HUES48 (cell line): ENCODE measurements around the gene MPEG1.

Source experiments
- H3K27ac ChIP-seq: one replicate; pipeline ENCODE4 v1.7.0; 2013; ENCODE audit warnings: low read depth, low read length, inconsistent platforms
- H3K27me3 ChIP-seq: 2 replicates; pipeline ENCODE4 v1.6.1; 2013; ENCODE audit warnings: mild to moderate bottlenecking, low read length; ENCODE audit not compliant: control insufficient read depth, insufficient read depth
- H3K36me3 ChIP-seq: 2 replicates; pipeline ENCODE4 v1.6.1; 2013; ENCODE audit warnings: low read length; ENCODE audit not compliant: control insufficient read depth, insufficient read depth
- H3K4me1 ChIP-seq: 2 replicates; pipeline ENCODE4 v1.6.1; 2013; ENCODE audit warnings: mild to moderate bottlenecking, low read length; ENCODE audit not compliant: control insufficient read depth, insufficient read depth
- H3K4me3 ChIP-seq: 2 replicates; pipeline ENCODE4 v1.5.1; 2013; ENCODE audit warnings: mild to moderate bottlenecking, low read depth, low read length
- H3K9ac ChIP-seq: 2 replicates; pipeline ENCODE4 v1.6.1; 2013; ENCODE audit warnings: mild to moderate bottlenecking, low read depth, low read length, moderate library complexity
- H3K9me3 ChIP-seq: 2 replicates; pipeline ENCODE4 v1.6.1; 2013; ENCODE audit warnings: low read length; ENCODE audit not compliant: control insufficient read depth, insufficient read depth

The MPEG1 gene

DNA sequence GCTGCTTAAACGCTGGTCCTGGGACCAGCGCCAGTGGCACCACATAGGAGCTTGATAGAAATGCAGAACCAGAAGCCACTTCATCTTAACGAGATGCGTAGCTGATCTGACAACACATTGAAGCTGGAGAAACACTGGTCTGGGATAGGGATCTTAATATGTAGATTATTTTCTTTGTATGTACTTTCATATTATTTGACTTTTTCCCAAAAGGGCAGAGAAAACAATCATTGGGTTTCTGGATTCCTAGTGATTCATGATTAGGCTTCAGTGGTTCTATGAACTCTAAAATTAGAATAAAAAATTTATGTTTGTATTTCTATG, 12.3 kb downstream of the MPEG1 start:
- H3K4me1 ChIP-seq, result no peaks in the 10 kb centered on the region
- H3K36me3 ChIP-seq, result peaks cover 39% of the 10 kb centered on the region
- no peaks in the 10 kb centered on the region for H3K27me3 ChIP-seq
- no peak overlapping the region for H3K4me3 ChIP-seq
- no peak overlapping the region for H3K27ac ChIP-seq
- H3K9ac ChIP-seq, result no peak overlapping the region
- peaks cover 3% of the 10 kb centered on the region; the same call in 1 of the 2 replicates for H3K9me3 ChIP-seq

DNA sequence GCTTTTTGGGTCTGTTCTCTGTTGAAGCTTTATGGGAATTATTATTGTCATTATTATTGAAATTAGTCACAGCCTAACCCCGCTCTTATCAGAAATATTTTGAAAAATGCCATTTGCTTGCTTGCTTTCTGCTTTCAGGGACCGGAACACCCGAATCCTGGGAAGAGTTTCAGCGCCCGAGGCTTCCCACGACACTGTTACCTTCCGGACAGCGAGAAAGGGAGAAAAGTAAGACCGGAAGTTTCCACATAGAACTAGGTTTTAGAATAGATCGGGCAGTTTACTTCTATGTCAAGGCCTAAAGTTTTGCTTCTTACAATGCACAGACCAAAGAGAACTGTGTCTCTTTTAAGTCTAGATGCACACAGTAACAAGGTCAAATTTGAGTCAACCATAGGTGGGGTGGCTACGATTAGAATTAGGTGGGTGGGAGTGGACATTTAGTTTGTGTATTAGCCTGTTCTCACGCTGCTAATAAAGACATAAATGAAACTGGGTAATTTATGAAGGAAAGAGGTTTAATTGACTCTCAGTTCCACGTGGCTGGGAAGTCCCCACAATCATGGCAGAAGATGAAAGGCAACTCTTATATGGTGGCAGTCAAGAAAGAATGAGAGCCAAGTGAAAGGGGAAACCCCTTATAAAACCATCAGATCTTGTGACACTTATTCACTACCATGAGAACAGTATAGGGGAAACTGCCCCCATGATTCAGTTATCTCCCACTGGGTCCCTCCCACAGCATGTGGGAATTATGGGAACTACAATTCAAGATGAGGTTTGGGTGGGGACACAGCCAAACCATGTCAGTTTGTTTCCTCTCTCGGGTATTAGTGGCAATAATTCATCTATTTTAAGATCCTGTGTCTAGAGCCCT, 12.9 kb downstream of the MPEG1 start:
- Histone ChIP-seq H3K27ac (no peak overlapping the region), H3K27me3 (no peaks in the 10 kb centered on the region), H3K4me3 (no peak overlapping the region), H3K9ac (no peak overlapping the region), H3K4me1 (no peaks in the 10 kb centered on the region), H3K9me3 (peaks cover 3% of the 10 kb centered on the region; the same call in 1 of the 2 replicates), H3K36me3 (peaks cover 41% of the 10 kb centered on the region)

GRCh38 chr11:59198726-59199125, 14.0 kb downstream of the MPEG1 start:
- H3K36me3 ChIP-seq, result peaks cover 40% of the 10 kb centered on the region
- no peaks in the 10 kb centered on the region for H3K4me1 ChIP-seq
- H3K27ac ChIP-seq, result no peak overlapping the region
- no peak overlapping the region for H3K4me3 ChIP-seq
- H3K9ac ChIP-seq, result no peak overlapping the region
- no peaks in the 10 kb centered on the region for H3K27me3 ChIP-seq
- peaks cover 3% of the 10 kb centered on the region; the same call in 1 of the 2 replicates for H3K9me3 ChIP-seq

DNA sequence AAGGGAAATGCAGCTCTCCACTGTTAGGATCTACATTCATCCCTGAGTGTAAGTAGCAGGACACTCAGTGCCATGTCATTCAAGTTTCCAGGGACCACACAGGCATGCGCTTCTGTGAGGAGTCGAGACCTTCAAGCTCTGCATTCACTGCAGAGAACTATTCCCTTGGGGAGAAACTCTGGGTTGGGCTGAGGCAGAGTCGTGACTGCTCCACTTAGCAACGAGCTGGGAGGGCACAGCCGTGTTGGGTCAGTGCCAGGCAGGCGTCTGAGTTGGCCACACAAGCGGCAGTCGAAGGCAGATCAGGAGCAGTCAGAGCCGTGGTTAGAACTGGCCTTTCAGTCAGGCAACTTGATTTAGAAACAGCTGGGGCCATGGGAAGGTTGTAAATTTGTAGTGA, 14.7 kb downstream of the MPEG1 start:
- Histone ChIP-seq H3K27me3 (no peaks in the 10 kb centered on the region), H3K9me3 (peaks cover 3% of the 10 kb centered on the region; the same call in 1 of the 2 replicates), H3K4me3 (no peak overlapping the region), H3K9ac (no peak overlapping the region), H3K36me3 (peaks cover 44% of the 10 kb centered on the region), H3K4me1 (no peaks in the 10 kb centered on the region), H3K27ac (no peak overlapping the region)

- Histone ChIP-seq H3K4me3 (no peak overlapping the region), H3K9ac (no peak overlapping the region), H3K4me1 (no peaks in the 10 kb centered on the region), H3K9me3 (peaks cover 3% of the 10 kb centered on the region; the same call in 1 of the 2 replicates), H3K36me3 (peaks cover 54% of the 10 kb centered on the region), H3K27ac (no peak overlapping the region), H3K27me3 (no peaks in the 10 kb centered on the region)
These were observed 15.9 kb downstream of the MPEG1 start for GRCh38 chr11:59196777-59197176.

DNA sequence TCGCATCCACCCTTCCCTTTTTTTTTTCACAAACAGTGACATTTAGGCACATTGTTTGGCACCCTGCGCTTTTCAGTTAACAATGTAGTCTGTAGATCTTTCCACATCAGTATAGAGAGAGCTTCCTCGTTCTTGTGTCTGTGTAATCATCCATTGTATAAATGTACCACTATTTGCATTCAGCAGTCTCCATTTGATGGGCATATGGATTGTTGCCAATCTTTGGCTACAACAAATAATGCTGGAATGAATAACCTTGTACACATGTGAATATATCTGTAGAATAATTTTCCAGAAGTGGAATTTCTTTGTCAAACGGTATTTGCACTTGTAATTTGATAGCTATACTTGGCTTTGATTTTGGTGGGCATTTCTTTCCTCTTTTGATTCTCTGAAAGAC, 17.1 kb downstream of the MPEG1 start:
- Histone ChIP-seq H3K27ac (no peak overlapping the region), H3K4me3 (no peak overlapping the region), H3K36me3 (peaks cover 63% of the 10 kb centered on the region), H3K4me1 (no peaks in the 10 kb centered on the region), H3K9me3 (peaks cover 3% of the 10 kb centered on the region; the same call in 1 of the 2 replicates), H3K9ac (no peak overlapping the region), H3K27me3 (no peaks in the 10 kb centered on the region)

DNA sequence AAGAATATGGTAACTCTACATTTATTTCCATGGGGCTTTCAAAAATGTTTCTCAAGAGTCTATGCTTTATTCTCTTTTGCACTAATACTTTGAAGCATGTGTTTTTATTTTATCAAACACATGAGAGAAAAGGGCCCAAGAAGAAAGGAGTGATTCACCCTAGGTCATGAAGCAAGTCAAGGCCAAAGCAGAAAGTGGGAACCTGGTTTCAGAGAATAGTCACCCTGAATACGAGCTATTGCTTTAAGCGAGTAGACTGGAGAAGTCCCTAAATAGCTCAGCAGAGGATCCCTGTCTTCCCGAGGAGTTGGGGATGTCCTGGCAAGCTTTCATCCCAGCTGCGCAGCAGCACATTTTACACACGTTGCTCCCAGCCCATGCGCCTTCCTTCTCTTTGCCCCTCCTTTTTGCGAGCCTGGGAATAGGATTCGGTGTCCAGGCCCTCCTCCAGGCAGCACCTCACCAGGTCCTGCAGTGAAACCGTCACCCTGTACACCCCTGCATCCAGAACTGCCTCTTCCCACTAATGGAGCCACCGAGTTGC, 19.1 kb downstream of the MPEG1 start:
- Histone ChIP-seq H3K4me3 (no peak overlapping the region), H3K9ac (no peak overlapping the region), H3K9me3 (peaks cover 3% of the 10 kb centered on the region; the same call in 1 of the 2 replicates), H3K27me3 (no peaks in the 10 kb centered on the region), H3K27ac (no peak overlapping the region), H3K4me1 (no peaks in the 10 kb centered on the region), H3K36me3 (peaks cover 79% of the 10 kb centered on the region)

GRCh38 chr11:59192446-59193020, 20.2 kb downstream of the MPEG1 start:
- Histone ChIP-seq H3K36me3 (peaks cover 82% of the 10 kb centered on the region), H3K9me3 (peaks cover 3% of the 10 kb centered on the region; the same call in 1 of the 2 replicates), H3K9ac (no peak overlapping the region), H3K4me3 (no peak overlapping the region), H3K27me3 (no peaks in the 10 kb centered on the region), H3K4me1 (no peaks in the 10 kb centered on the region), H3K27ac (no peak overlapping the region)

DNA sequence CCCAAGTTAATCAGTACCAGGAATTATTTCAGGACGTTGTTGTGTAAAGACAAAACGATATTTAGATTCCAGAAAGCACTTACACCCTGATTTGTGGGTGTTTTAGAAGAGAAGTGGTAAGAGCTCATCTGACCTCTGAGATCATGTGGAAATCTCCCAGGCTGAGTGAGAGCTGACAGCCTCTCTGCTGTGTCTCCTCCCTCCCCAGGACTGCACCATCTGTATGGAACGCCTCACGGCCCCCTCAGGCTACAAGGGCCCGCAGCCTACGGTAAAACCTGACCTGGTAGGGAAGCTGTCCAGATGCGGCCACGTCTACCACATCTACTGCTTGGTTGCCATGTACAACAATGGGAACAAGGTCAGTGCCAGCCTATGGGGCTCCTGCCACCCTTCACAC, 20.8 kb downstream of the MPEG1 start:
- peaks cover 3% of the 10 kb centered on the region; the same call in 1 of the 2 replicates for H3K9me3 ChIP-seq
- no peak overlapping the region for H3K27ac ChIP-seq
- H3K36me3 ChIP-seq, result peaks cover 80% of the 10 kb centered on the region
- H3K9ac ChIP-seq, result no peak overlapping the region
- no peak overlapping the region for H3K4me3 ChIP-seq
- H3K27me3 ChIP-seq, result no peaks in the 10 kb centered on the region
- H3K4me1 ChIP-seq, result no peaks in the 10 kb centered on the region

DNA sequence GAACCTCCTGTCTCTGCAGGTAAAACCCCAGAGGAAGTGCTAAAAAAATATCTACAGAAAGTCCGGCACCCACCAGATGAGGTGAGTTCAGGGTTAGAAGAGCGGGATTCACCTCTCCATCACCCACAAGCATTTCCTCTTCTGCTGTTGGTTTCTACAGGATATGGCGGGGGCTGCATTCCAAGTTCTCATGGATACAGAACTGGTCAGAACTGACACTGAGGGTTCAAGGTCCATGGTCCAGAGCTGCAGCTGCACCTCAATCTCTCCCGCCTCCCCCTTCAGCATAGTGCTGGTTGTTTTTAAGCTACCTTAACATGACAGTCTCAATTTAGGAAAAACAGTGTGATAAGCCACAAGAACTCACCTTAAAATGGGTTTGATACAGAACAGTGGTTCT, 21.6 kb downstream of the MPEG1 start:
- Histone ChIP-seq H3K9me3 (no peaks in the 10 kb centered on the region), H3K27ac (no peak overlapping the region), H3K4me1 (peaks cover 1% of the 10 kb centered on the region; the same call in 1 of the 2 replicates), H3K36me3 (peaks cover 72% of the 10 kb centered on the region), H3K4me3 (no peak overlapping the region), H3K27me3 (no peaks in the 10 kb centered on the region), H3K9ac (no peak overlapping the region)

GRCh38 chr11:59189986-59190385, 22.7 kb downstream of the MPEG1 start:
- H3K27ac ChIP-seq, result no peak overlapping the region
- H3K9me3 ChIP-seq, result no peaks in the 10 kb centered on the region
- H3K9ac ChIP-seq, result no peak overlapping the region
- no peaks in the 10 kb centered on the region for H3K27me3 ChIP-seq
- H3K4me1 ChIP-seq, result peaks cover 4% of the 10 kb centered on the region; the same call in 1 of the 2 replicates
- H3K36me3 ChIP-seq, result peaks cover 61% of the 10 kb centered on the region
- H3K4me3 ChIP-seq, result no peak overlapping the region
